Tibial nerve (tissue), 4 donors: ENCODE results near the gene PTPA.

Experiments used
- EP300 ChIP-seq, 2 donors: sonication (generic); formaldehyde crosslinking; IDR thresholded peaks; one replicate each; pipeline ENCODE4 v1.6.1; 2017; ENCODE audit warnings: antibody characterized with exemption in 2 of 2, mild to moderate bottlenecking in 1 of 2
- POLR2A ChIP-seq, 2 donors: fragments of 450-650 bp; IDR thresholded peaks; one replicate each; pipeline ENCODE4 v1.6.1; 2017; ENCODE audit warnings: antibody characterized with exemption in 2 of 2, mild to moderate bottlenecking in 2 of 2, moderate library complexity in 2 of 2
- TF ChIP-seq, protein P1 (sequence below), 5 experiments: fragments of 200-600 bp in 3 of 5; fragments of 450-650 bp in 2 of 5; sonication (generic) in 3 of 5; IDR thresholded peaks; one replicate each; pipeline ENCODE4 v1.5.1; 2016 to 2019; ENCODE audit warnings: antibody characterized with exemption in 5 of 5, mild to moderate bottlenecking in 3 of 5, moderate library complexity in 2 of 5

DNA sequence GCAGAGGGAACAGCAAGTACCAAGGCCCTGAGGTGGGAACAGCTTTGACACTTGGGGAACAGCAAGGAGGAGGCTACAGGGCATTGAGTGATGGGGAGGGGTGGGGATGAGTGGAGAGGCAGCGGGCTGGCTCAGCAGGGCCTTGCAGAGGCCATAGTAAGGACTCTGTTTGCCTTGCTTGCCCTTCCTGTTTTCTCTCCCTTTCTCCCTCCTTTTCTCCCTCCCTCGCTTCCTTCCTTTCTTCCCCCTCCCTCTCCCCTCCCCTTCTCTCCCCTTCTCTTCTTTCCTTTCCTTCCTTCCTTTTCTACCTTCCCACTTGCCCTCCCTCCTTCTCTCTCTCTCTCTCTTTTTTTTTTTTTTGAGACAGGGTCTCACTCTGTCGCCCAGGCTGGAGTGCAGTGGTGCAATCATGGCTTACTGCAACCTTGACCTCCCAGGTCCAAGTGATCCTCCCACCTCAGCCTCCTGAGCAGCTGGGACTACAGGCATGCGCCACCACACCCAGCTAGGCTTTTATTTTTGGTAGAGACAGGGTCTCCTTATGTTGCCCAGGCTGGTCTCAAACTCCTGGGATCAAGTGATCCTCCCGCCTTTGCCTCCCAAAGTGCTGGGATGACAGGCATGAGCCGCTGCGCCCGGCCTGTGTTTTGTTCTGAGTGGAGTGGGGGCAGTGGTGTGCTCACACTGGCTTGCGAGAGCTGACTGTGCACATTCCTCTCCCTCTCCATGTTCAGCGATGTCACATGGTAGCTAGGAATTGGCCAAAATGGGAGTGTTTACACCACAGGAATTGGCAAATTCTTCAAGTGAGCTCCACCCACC, 49.7 kb downstream of the PTPA start:
- TF ChIP-seq, protein P1, sequence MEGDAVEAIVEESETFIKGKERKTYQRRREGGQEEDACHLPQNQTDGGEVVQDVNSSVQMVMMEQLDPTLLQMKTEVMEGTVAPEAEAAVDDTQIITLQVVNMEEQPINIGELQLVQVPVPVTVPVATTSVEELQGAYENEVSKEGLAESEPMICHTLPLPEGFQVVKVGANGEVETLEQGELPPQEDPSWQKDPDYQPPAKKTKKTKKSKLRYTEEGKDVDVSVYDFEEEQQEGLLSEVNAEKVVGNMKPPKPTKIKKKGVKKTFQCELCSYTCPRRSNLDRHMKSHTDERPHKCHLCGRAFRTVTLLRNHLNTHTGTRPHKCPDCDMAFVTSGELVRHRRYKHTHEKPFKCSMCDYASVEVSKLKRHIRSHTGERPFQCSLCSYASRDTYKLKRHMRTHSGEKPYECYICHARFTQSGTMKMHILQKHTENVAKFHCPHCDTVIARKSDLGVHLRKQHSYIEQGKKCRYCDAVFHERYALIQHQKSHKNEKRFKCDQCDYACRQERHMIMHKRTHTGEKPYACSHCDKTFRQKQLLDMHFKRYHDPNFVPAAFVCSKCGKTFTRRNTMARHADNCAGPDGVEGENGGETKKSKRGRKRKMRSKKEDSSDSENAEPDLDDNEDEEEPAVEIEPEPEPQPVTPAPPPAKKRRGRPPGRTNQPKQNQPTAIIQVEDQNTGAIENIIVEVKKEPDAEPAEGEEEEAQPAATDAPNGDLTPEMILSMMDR (IDR thresholded peaks at IDR 0.05), result no peak
- TF ChIP-seq POLR2A (IDR thresholded peaks at IDR 0.05) (no peak), EP300 (IDR thresholded peaks at IDR 0.05) (no peak)
